Suprapubic skin (tissue), 4 donors: ENCODE results near the gene GRK5.

Experiments used
- CTCF ChIP-seq, 2 donors: fragments of 200-600 bp in 1 of 2; fragments of 450-650 bp in 1 of 2; sonication (generic) in 1 of 2; IDR thresholded peaks; one replicate each; pipeline ENCODE4 v1.5.1; 2016 to 2019; ENCODE audit warnings: antibody characterized with exemption in 2 of 2, mild to moderate bottlenecking in 1 of 2, moderate library complexity in 1 of 2
- EP300 ChIP-seq: sonication (generic); formaldehyde crosslinking; IDR thresholded peaks from one replicate; pipeline ENCODE4 v1.6.1; 2017; ENCODE audit warnings: antibody characterized with exemption
- POLR2A ChIP-seq, 2 donors: fragments of 450-650 bp; IDR thresholded peaks; one replicate each; pipeline ENCODE4 v1.6.1; 2017; ENCODE audit warnings: antibody characterized with exemption in 2 of 2, mild to moderate bottlenecking in 2 of 2, moderate library complexity in 2 of 2
- POLR2AphosphoS5 ChIP-seq, 3 donors: sonication (generic); formaldehyde crosslinking; IDR thresholded peaks; one replicate each; pipeline ENCODE4 v1.6.1; 2017; ENCODE audit warnings: antibody characterized with exemption in 3 of 3

DNA sequence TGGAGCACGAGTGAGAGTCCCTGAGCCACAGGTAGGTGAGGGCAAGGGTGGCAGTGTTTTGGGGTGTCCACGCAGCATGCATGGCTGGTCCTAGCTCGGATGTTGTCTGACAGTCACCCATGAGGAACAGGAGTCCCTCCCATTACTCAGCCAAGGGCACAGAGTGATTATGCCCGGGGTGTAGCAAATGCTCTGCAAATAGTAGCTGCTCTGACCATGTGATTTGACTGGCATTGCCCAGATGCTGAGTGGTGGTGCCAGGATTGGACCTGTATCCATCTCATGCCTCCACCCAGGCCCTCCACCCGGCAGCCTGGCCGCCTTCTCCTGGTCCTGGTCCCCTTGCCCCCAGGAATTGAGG lies 150.8 kb downstream of the GRK5 start:
- TF ChIP-seq POLR2AphosphoS5 (IDR thresholded peaks at IDR 0.05) (no peak), CTCF (IDR thresholded peaks at IDR 0.05) (no peak), EP300 (no peak), POLR2A (IDR thresholded peaks at IDR 0.05) (no peak)
